HUES64 (cell line): ENCODE data around the gene GCDH.

Experiments used
- H3K27ac ChIP-seq: 2 replicates; pipeline ENCODE4 v1.7.0; 2013; ENCODE audit warnings: low read depth, low read length, inconsistent platforms
- H3K27me3 ChIP-seq: 2 replicates; pipeline ENCODE4 v1.6.1; 2013; ENCODE audit warnings: mild to moderate bottlenecking, low read length; ENCODE audit not compliant: insufficient read depth
- H3K36me3 ChIP-seq: 2 replicates; pipeline ENCODE4 v1.6.1; 2013; ENCODE audit warnings: mild to moderate bottlenecking, low read length; ENCODE audit not compliant: insufficient read depth
- H3K4me1 ChIP-seq: 2 replicates; pipeline ENCODE4 v1.6.1; 2013; ENCODE audit warnings: mild to moderate bottlenecking, low read length, moderate library complexity; ENCODE audit not compliant: insufficient read depth
- H3K4me3 ChIP-seq: 2 replicates; pipeline ENCODE4 v1.5.1; 2013; ENCODE audit warnings: mild to moderate bottlenecking, low read length, moderate library complexity
- H3K9ac ChIP-seq: 2 replicates; pipeline ENCODE4 v1.6.1; 2013; ENCODE audit warnings: mild to moderate bottlenecking, low read depth, low read length
- H3K9me3 ChIP-seq: 2 replicates; pipeline ENCODE4 v1.6.1; 2013; ENCODE audit warnings: low read depth, low read length; ENCODE audit not compliant: insufficient read depth
- WGBS: fragments of 150-250, 120-280 bp; methylation state at CpG from one replicate; pipeline ENCODE4 v1.1.7; 2013; ENCODE audit warnings: missing lambda C conversion rate; 5-methylcytosine and 5-hydroxymethylcytosine counted together

GCDH gene

DNA sequence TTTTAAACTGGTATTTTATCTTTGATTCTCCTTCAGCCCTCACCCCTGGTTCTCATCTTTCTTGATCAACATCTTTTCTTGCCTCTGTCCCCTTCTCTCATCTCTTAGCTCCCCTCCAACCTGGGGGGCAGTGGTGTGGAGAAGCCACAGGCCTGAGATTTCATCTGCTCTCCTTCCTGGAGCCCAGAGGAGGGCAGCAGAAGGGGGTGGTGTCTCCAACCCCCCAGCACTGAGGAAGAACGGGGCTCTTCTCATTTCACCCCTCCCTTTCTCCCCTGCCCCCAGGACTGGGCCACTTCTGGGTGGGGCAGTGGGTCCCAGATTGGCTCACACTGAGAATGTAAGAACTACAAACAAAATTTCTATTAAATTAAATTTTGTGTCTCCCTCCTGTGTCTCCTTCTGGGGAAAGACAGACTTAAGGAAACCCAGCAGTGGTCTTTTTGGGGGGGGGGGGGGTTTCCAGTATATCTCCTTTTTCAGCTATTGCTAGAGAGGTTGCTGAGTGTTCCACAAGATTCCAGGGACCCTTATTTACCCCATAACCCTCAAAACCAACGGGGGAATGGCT lies 53.2 kb downstream of the GCDH start:
- H3K4me1 ChIP-seq, result peaks cover 16% of the 10 kb centered on the region; the same call in 1 of the 2 replicates
- H3K9ac ChIP-seq, result no peak overlapping the region
- peaks cover 78% of the 10 kb centered on the region for H3K36me3 ChIP-seq
- H3K9me3 ChIP-seq, result no peaks in the 10 kb centered on the region
- no peaks in the 10 kb centered on the region for H3K27me3 ChIP-seq
- no peak overlapping the region for H3K4me3 ChIP-seq
- WGBS, result 100% methylated on average over 2 of the region's 2 CpGs
- H3K27ac ChIP-seq, result no peak overlapping the region; the same call in 1 of the 2 replicates

DNA sequence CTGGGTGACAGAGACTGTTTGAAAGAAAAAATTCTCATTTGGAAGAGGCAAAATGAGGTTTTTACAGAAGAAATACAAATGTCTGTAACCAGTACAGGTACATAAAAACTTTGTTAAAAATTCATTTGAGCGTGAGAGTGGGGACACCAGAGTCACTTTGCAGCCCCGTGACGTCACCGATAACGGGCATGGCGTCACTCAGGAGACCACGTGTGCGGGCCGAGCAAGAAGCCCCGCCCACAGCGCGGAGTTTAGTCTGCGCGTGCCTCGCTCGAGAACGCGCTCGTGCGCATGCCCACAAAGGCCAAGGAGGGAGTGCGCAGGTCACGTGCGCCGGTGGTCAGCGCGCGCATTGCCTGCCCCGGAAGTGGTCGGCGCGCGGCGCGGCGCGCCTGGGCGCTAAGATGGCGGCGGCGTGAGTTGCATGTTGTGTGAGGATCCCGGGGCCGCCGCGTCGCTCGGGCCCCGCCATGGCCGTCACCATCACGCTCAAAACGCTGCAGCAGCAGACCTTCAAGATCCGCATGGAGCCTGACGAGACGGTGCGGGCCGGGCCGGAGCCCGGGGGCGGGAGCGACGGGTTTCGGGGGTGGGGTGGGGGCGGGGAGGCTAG lies 54.6 kb downstream of the GCDH start, which contains the start of gene RAD23A:
RAD23A (plus strand) TSS at position 384 of the 613 bp plus-strand sequence; CDS start at position 471, 87 bp downstream.
- Histone ChIP-seq H3K4me1 (peaks cover 8% of the 10 kb centered on the region; the same call in 1 of the 2 replicates), H3K27ac (peak within 1 kb of the TSS; percentile 100), H3K27me3 (no peaks in the 10 kb centered on the region), H3K9me3 (no peaks in the 10 kb centered on the region), H3K9ac (peak within 1 kb of the TSS; percentile 87), H3K36me3 (peaks cover 77% of the 10 kb centered on the region), H3K4me3 (peak within 1 kb of the TSS; percentile 92)
- WGBS, result under 1% methylated on average over 62 of the region's 62 CpGs

DNA sequence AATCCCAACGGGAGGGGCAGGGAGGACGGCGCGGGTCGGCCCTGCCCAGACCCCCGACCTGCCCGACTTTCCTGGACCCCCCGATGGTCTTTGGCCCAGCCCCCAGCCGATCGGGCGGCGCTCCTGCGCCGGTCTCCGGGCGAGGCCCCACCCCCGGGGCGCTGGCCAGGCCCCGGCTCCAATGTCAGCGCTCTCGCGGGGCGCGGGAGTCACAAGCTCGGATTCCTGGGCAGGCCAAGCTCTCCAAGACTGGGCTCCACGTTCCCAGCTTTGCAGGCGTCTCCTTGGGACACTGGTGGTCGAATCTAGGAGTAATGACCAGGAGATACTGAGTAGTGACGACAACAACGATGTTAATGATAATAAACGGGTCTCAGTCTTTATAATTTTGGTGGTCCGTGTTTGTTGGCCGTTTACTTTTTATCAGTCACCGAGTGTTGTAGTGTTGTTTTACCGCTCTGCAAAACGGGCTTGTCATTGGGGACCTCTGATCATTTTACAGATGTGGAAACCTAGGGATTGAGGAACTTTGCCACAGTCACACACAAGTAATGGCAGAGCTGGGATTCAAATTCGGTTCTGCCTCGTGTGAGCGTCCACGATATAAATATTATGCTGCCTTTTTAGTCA lies 55.2 kb downstream of the GCDH start:
- peaks cover 77% of the 10 kb centered on the region for H3K36me3 ChIP-seq

DNA sequence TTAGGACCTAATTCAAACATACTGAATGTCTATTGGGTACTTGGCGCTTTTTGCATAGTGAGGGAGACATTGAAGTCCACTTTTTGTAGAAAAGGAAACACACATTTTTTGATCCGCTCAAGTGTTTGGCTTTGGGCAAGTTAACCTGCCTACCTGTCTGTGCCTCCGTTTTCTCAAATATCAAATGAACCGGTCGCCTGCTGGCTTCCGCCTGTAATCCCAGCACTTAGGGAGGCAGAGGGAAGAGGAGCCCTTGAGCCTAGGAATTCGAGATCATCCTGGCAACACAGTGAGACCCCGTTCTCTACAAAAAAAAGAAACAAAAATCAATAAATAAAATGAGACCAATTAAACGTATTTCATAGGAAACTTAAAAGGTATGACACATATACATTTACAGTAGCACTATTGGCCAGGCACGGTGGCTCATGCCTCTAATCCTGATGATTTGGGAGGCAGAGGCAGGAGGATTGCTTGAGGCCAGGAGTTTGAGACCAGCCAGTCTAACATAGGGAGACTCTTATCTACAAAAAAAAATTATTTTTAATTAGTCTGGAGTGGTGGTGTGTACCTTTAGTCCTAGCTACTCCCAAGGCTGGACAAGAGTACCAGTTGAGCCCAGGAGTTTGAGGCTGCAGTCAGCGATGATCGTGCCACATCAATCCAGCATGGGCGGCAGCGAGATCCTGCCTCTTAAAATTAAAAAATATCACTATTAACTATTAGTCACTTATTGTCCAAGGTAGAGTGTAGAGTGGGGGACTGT lies 56.0 kb downstream of the GCDH start:
- Histone ChIP-seq H3K36me3 (peaks cover 76% of the 10 kb centered on the region), H3K27me3 (no peaks in the 10 kb centered on the region), H3K9ac (peak overlapping the region; percentile 87), H3K4me1 (peaks cover 8% of the 10 kb centered on the region; the same call in 1 of the 2 replicates), H3K9me3 (no peaks in the 10 kb centered on the region), H3K4me3 (peak overlapping the region; percentile 92), H3K27ac (peak overlapping the region; percentile 100)
- 52% methylated on average over 11 of the region's 14 CpGs for WGBS

More for the DNA sequence above, 55.2 kb downstream of the GCDH start:
- Histone ChIP-seq H3K27me3 (no peaks in the 10 kb centered on the region), H3K4me1 (peaks cover 8% of the 10 kb centered on the region; the same call in 1 of the 2 replicates), H3K4me3 (peak overlapping the region; percentile 92), H3K27ac (peak overlapping the region; percentile 100), H3K9me3 (no peaks in the 10 kb centered on the region), H3K9ac (peak overlapping the region; percentile 87)
- 1% methylated on average over 40 of the region's 40 CpGs for whole genome bisulfite sequencing

GRCh38 chr19:12947702-12948611 lies 57.0 kb downstream of the GCDH start:
- no peak overlapping the region for H3K9ac ChIP-seq
- H3K4me1 ChIP-seq, result peaks cover 8% of the 10 kb centered on the region; the same call in 1 of the 2 replicates
- H3K36me3 ChIP-seq, result peaks cover 76% of the 10 kb centered on the region
- H3K4me3 ChIP-seq, result no peak overlapping the region
- H3K9me3 ChIP-seq, result no peaks in the 10 kb centered on the region
- WGBS, result 93% methylated on average over 28 of the region's 28 CpGs
- H3K27ac ChIP-seq, result 0 out of 2 replicates have a peak overlapping the region, but pooled peaks have one; percentile 30
- no peaks in the 10 kb centered on the region for H3K27me3 ChIP-seq

DNA sequence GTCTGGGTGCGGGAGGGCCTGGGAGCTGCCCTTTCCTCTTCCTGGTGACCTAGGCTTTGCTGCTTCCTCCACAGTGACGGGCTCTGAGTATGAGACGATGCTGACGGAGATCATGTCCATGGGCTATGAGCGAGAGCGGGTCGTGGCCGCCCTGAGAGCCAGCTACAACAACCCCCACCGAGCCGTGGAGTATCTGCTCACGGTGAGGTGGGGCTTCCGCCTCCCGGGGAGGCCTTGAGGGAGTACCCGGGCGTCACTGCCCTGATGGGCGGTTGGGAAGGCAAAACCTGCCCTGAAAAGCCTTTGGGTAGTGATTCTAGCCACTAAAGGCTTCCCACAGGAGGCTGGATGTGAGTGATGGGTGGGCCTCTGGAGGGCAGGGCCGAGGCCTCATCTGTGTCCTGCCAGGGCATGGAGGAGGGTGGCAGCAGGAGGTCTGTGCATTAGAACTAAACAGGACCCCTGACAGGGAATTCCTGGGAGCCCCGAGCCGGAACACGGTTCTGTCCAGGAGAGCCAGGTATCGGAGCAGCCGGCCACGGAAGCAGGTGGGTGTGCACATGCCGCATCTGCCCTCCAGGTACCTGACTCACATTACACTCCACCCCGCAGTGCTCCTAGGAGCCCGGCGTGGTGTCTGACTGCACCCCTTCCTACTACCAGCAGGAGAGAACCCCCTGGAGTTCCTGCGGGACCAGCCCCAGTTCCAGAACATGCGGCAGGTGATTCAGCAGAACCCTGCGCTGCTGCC lies 57.8 kb downstream of the GCDH start:
- H3K4me3 ChIP-seq, result no peak overlapping the region
- H3K36me3 ChIP-seq, result peaks cover 76% of the 10 kb centered on the region
- WGBS, result 95% methylated on average over 30 of the region's 30 CpGs
- no peaks in the 10 kb centered on the region for H3K27me3 ChIP-seq
- H3K4me1 ChIP-seq, result peaks cover 8% of the 10 kb centered on the region; the same call in 1 of the 2 replicates
- no peaks in the 10 kb centered on the region for H3K9me3 ChIP-seq
- 0 out of 2 replicates have a peak overlapping the region, but pooled peaks have one; percentile 30 for H3K27ac ChIP-seq
- no peak overlapping the region for H3K9ac ChIP-seq
